Bronchial epithelial cell (primary cell): Measurements from ENCODE around the gene SMO. TPM values are rescaled to one million over a fixed set of nuclear protein-coding genes. Genes with fewer than 3 reads are reported as not detected.

ENCODE experiments used
- DNase-seq: peaks from one replicate; pipeline ENCODE4 v3.0.0-alpha.2; 2010; ENCODE audit warnings: low read depth
- FAIRE-seq: peaks from 2 replicates; lab custom pipeline; 2011; peaks lifted over from hg19 to GRCh38; lab: Jason Lieb, UNC
- H3K27me3 ChIP-seq: 2 replicates; pipeline ENCODE4 v1.5.1; 2011; ENCODE audit warnings: low read length; ENCODE audit not compliant: control insufficient read depth, insufficient read depth
- H3K36me3 ChIP-seq: 2 replicates; pipeline ENCODE4 v1.5.1; 2011; ENCODE audit warnings: low read length; ENCODE audit not compliant: control insufficient read depth, insufficient read depth
- H3K4me3 ChIP-seq: 2 replicates; pipeline ENCODE4 v1.5.1; 2011; ENCODE audit warnings: mild to moderate bottlenecking, low read depth, low read length, control low read depth
- CTCF ChIP-seq: IDR thresholded peaks from 2 replicates; pipeline ENCODE4 v1.5.1; 2011; ENCODE audit warnings: mild to moderate bottlenecking, moderate library complexity, low read length, control low read depth, inconsistent platforms; ENCODE audit not compliant: insufficient read depth, severe bottlenecking
- total RNA-seq: library from RNA; depleted of rRNA; stranded (reverse); fragments of >200 nt; gene quantifications from 2 replicates; pipeline ENCODE4 v1.2.1, GENCODE V29; 2014

SMO gene
- total RNA-seq, 1 donor from 2014 or later, result 2.4 TPM

- H3K4me3 ChIP-seq, result no peak overlapping the region
- FAIRE-seq (no peak), DNase-seq (no peak)
- H3K36me3 ChIP-seq, result no peaks in the 10 kb centered on the region
- no peak for TF ChIP-seq CTCF
- H3K27me3 ChIP-seq, result no peaks in the 10 kb centered on the region
Measured at GRCh38 chr7:129176916-129177710, 11.3 kb upstream of the SMO start.

- Histone ChIP-seq H3K4me3 (no peak overlapping the region), H3K27me3 (no peaks in the 10 kb centered on the region), H3K36me3 (no peaks in the 10 kb centered on the region)
- FAIRE-seq, result peak; percentile 47
- TF ChIP-seq CTCF, result no peak
- peak; percentile 88 for DNase-seq
Measured at GRCh38 chr7:129184981-129185670, 3.3 kb upstream of the SMO start.

GRCh38 chr7:129186749-129187260 is 1.6 kb upstream of the SMO start:
- no peak for DNase-seq
- TF ChIP-seq CTCF, result no peak
- H3K27me3 ChIP-seq, result no peaks in the 10 kb centered on the region
- H3K36me3 ChIP-seq, result no peaks in the 10 kb centered on the region
- no peak for FAIRE-seq
- H3K4me3 ChIP-seq, result no peak overlapping the region

GRCh38 chr7:129187681-129188371 is 607 bp upstream of the SMO start:
- DNase-seq, result no peak
- FAIRE-seq, result no peak
- H3K4me3 ChIP-seq, result peak overlapping the region; percentile 50
- H3K36me3 ChIP-seq, result no peaks in the 10 kb centered on the region
- no peaks in the 10 kb centered on the region for H3K27me3 ChIP-seq
- TF ChIP-seq CTCF, result no peak

GRCh38 chr7:129188892-129189660 is 643 bp downstream of the SMO start:
- DNase-seq (no peak), FAIRE-seq (no peak)
- no peak for TF ChIP-seq CTCF
- Histone ChIP-seq H3K4me3 (peak overlapping the region; percentile 50), H3K27me3 (no peaks in the 10 kb centered on the region), H3K36me3 (no peaks in the 10 kb centered on the region)
